LNCaP clone FGC (cell line): Measurements from ENCODE around the gene RAB11A.

ENCODE experiments used
- DNase-seq: peaks from one replicate; pipeline ENCODE4 v3.0.0-alpha.2; 2011; ENCODE audit warnings: low read depth
- H3K4me3 ChIP-seq: 2 replicates; pipeline ENCODE4 v1.5.1; 2011; ENCODE audit warnings: mild to moderate bottlenecking, low read depth, low read length, control low read depth
- CTCF ChIP-seq: IDR thresholded peaks from 2 replicates; pipeline ENCODE4 v1.5.1; 2012; ENCODE audit warnings: mild to moderate bottlenecking; ENCODE audit not compliant: control insufficient read depth, insufficient read depth; ENCODE audit errors: extremely low read depth

The RAB11A gene

GRCh38 chr15:65827065-65827464 lies 42.2 kb upstream of the RAB11A start:
- no peak overlapping the region for H3K4me3 ChIP-seq
- TF ChIP-seq CTCF: no peak
- DNase-seq: no peak

- DNase-seq: no peak
- no peak for TF ChIP-seq CTCF
- H3K4me3 ChIP-seq: no peak overlapping the region
These were observed 40.7 kb upstream of the RAB11A start for GRCh38 chr15:65828585-65828984.

GRCh38 chr15:65829130-65829764 lies 40.0 kb upstream of the RAB11A start:
- no peak for DNase-seq
- TF ChIP-seq CTCF: peak; percentile 61
- no peak overlapping the region for H3K4me3 ChIP-seq

GRCh38 chr15:65832549-65833364 lies 36.5 kb upstream of the RAB11A start:
- peak overlapping the region; percentile 25 for H3K4me3 ChIP-seq
- peak; percentile 26; the same call in 1 of the 2 replicates for TF ChIP-seq CTCF
- DNase-seq: peak; percentile 100

- no peak for TF ChIP-seq CTCF
- DNase-seq: no peak
- peak overlapping the region; percentile 25 for H3K4me3 ChIP-seq
These were observed 35.6 kb upstream of the RAB11A start for GRCh38 chr15:65833501-65834205.

- H3K4me3 ChIP-seq: no peak overlapping the region
- DNase-seq: no peak
- TF ChIP-seq CTCF: no peak
These were observed 34.5 kb upstream of the RAB11A start for GRCh38 chr15:65834603-65835282.
